ENCODE measurements around the gene GAD2.

Gene GAD2

DNA sequence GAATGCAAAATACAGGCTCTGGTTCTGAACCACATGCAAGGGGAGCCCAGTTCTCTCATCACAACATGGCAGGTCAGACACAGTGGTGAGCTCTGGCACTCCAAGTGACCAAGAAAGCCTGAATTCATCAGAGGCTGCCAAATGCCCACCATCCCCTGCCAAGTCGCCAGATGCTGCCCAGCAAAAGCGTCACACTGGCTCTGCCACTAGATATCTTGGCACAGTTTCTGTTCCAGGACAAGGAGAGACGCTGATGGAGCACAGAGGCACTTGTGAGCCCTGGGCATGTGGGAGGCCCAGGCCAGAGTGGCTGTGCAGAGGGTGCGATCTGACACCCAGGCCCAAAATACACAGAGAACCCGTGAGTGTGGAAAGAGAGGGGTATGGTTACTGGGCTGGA is 57.8 kb downstream of the GAD2 start:
- no peak for DNase-seq (ENCODE audit: extremely low read depth, low read depth)
- TF ChIP-seq, protein P1, sequence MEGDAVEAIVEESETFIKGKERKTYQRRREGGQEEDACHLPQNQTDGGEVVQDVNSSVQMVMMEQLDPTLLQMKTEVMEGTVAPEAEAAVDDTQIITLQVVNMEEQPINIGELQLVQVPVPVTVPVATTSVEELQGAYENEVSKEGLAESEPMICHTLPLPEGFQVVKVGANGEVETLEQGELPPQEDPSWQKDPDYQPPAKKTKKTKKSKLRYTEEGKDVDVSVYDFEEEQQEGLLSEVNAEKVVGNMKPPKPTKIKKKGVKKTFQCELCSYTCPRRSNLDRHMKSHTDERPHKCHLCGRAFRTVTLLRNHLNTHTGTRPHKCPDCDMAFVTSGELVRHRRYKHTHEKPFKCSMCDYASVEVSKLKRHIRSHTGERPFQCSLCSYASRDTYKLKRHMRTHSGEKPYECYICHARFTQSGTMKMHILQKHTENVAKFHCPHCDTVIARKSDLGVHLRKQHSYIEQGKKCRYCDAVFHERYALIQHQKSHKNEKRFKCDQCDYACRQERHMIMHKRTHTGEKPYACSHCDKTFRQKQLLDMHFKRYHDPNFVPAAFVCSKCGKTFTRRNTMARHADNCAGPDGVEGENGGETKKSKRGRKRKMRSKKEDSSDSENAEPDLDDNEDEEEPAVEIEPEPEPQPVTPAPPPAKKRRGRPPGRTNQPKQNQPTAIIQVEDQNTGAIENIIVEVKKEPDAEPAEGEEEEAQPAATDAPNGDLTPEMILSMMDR (IDR thresholded peaks at IDR 0.05; ENCODE audit: low read depth, low read length) = no peak

GRCh38 chr10:26278295-26278694 is 61.7 kb downstream of the GAD2 start:
- TF ChIP-seq, protein P1 (IDR thresholded peaks at IDR 0.05; ENCODE audit: low read depth, low read length) = no peak
- DNase-seq (ENCODE audit: extremely low read depth, low read depth) = no peak

- TF ChIP-seq, protein P1 (IDR thresholded peaks at IDR 0.05; ENCODE audit: low read depth, low read length) = no peak
- DNase-seq (ENCODE audit: extremely low read depth, low read depth) = no peak
These were observed 73.7 kb downstream of the GAD2 start for GRCh38 chr10:26290236-26290635.

- no peak for DNase-seq (ENCODE audit: extremely low read depth, low read depth)
- TF ChIP-seq, protein P1 (IDR thresholded peaks at IDR 0.05; ENCODE audit: low read depth, low read length) = no peak
These were observed 75.3 kb downstream of the GAD2 start for GRCh38 chr10:26291721-26292480.

- TF ChIP-seq, protein P1 (IDR thresholded peaks at IDR 0.05; ENCODE audit: low read depth, low read length) = no peak
- DNase-seq (ENCODE audit: extremely low read depth, low read depth) = no peak
These were observed 79.8 kb downstream of the GAD2 start for GRCh38 chr10:26296360-26296759.

DNA sequence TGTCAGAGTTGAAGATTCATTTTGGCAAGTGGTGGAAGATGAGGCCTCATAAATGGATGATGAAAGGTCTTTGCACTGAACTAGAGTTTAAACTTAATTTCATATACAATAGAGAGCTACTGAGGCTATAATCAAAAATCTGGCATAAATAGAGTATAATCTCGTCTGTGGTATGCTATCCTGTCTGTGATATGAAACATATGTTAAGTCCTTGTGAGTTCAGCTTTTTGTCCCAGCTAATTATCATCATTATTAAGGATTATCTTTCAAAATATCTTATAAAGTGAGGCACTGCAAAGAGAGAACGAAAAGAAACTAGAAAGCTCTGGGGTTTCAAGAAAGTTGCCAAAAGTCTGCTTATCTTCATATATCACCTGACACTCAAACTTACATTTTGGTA is 83.4 kb downstream of the GAD2 start:
- TF ChIP-seq, protein P1 (IDR thresholded peaks at IDR 0.05; ENCODE audit: low read depth, low read length) = no peak
- DNase-seq (ENCODE audit: extremely low read depth, low read depth) = no peak

- TF ChIP-seq, protein P1 (IDR thresholded peaks at IDR 0.05; ENCODE audit: low read depth, low read length) = no peak
- no peak for DNase-seq (ENCODE audit: extremely low read depth, low read depth)
These were observed 86.8 kb downstream of the GAD2 start for GRCh38 chr10:26303366-26303765.
